HEK293T (cell line): ENCODE results near the gene COL27A1.

Experiments used
- ARNT ChIP-seq: fragments of 450-650 bp; IDR thresholded peaks from 2 replicates; pipeline ENCODE4 v1.6.1; 2017; ENCODE audit warnings: mild to moderate bottlenecking
- FOXK2 ChIP-seq: fragments of 450-650 bp; IDR thresholded peaks from 2 replicates; pipeline ENCODE4 v1.6.1; 2016; ENCODE audit warnings: mild to moderate bottlenecking
- HDGF ChIP-seq: fragments of 450-650 bp; IDR thresholded peaks from 2 replicates; pipeline ENCODE4 v1.6.1; 2017; ENCODE audit warnings: antibody characterized with exemption, borderline replicate concordance
- LEF1 ChIP-seq: fragments of 450-650 bp; IDR thresholded peaks from 2 replicates; pipeline ENCODE4 v1.6.1; 2017; ENCODE audit warnings: mild to moderate bottlenecking, borderline replicate concordance
- PKNOX1 ChIP-seq: fragments of 450-650 bp; IDR thresholded peaks from 2 replicates; pipeline ENCODE4 v1.6.1; 2016
- SP1 ChIP-seq: fragments of 450-650 bp; IDR thresholded peaks from 2 replicates; pipeline ENCODE4 v1.6.1; 2017
- ZNF384 ChIP-seq: fragments of 450-650 bp; IDR thresholded peaks from 2 replicates; pipeline ENCODE4 v1.6.1; 2016

DNA sequence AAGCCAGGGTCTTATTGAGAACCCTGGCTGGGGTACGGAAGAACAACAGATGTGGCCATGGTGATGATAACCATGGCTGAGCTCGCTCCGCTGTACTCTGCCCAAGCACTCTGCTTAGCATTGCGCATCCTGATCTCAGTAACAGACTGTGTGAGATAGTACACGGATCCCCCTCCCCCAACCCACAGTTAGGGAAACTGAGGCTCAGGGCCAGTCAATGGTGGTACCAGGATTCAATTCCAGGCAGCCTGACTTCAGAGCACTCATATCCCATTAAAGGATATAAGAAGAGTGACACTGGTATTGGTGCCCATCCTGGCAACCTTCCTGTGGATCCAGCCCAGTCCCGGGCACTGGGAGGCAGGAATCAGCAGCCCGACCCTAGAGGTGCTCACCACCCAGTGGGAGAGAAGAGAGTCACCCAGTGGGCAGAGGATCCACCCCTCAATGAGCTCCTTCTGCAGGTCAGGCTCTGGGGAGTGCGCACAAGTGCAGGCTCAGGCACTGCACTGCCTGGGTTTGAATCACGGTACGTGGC is 29.8 kb upstream of the COL27A1 start:
- TF ChIP-seq ZNF384 = no peak
- no peak for TF ChIP-seq FOXK2
- no peak for TF ChIP-seq PKNOX1
- TF ChIP-seq ARNT = no peak
- no peak for TF ChIP-seq HDGF
- TF ChIP-seq SP1 = no peak
- no peak for TF ChIP-seq LEF1
